Mesothelial cell of epicardium (in vitro differentiated cells): ENCODE measurements around the gene PJA2. TPM values are rescaled to one million over a fixed set of nuclear protein-coding genes. Genes with fewer than 3 reads are reported as not detected.
"Not testable (repeated sequence)": the region's sequence is repeated elsewhere in the genome, so short reads cannot be mapped to it uniquely, and the experiment has no call there.

ENCODE experiments used
- DNase-seq, 2 experiments: peaks; one replicate each; pipeline ENCODE4 v3.0.0; 2021; ENCODE audit warnings: low spot score in 2 of 2; ENCODE audit not compliant: unreplicated experiment in 2 of 2
- H3K27ac Mint-ChIP-seq: 2 replicates; pipeline ENCODE4 v1.8.0; 2021; ENCODE audit warnings: mixed read lengths
- H3K27me3 Mint-ChIP-seq: 2 replicates; pipeline ENCODE4 v1.8.0; 2021; ENCODE audit warnings: low read depth, mixed read lengths
- H3K36me3 Mint-ChIP-seq: 2 replicates; pipeline ENCODE4 v1.8.0; 2021; ENCODE audit warnings: mixed read lengths
- H3K4me1 Mint-ChIP-seq: 2 replicates; pipeline ENCODE4 v1.8.0; 2021; ENCODE audit warnings: mixed read lengths
- H3K4me3 Mint-ChIP-seq: 2 replicates; pipeline ENCODE4 v1.8.0; 2021; ENCODE audit warnings: mild to moderate bottlenecking, moderate library complexity, mixed read lengths
- H3K9me3 Mint-ChIP-seq: 2 replicates; pipeline ENCODE4 v1.8.0; 2021; ENCODE audit warnings: mixed read lengths
- CTCF ChIP-seq: fragments of 200-600 bp; sonication (generic); IDR thresholded peaks from one replicate; pipeline ENCODE4 v1.5.0; 2021; ENCODE audit warnings: antibody characterized with exemption; ENCODE audit not compliant: unreplicated experiment
- total RNA-seq: library from RNA; stranded (reverse); gene quantifications from 3 replicates; pipeline ENCODE4 v1.2.1, GENCODE V29; 2021

PJA2 gene
- total RNA-seq, 1 donor from 2014 or later = 69.2 TPM

GRCh38 chr5:109421956-109422355 is 12.2 kb upstream of the PJA2 start:
- H3K27me3 Mint-ChIP-seq = no peaks in the 10 kb centered on the region
- peaks cover 9% of the 10 kb centered on the region for H3K9me3 Mint-ChIP-seq
- no peak overlapping the region for H3K4me3 Mint-ChIP-seq
- H3K4me1 Mint-ChIP-seq = peaks cover 7% of the 10 kb centered on the region
- H3K36me3 Mint-ChIP-seq = no peaks in the 10 kb centered on the region
- TF ChIP-seq CTCF = no peak
- H3K27ac Mint-ChIP-seq = no peak overlapping the region
- no peak for DNase-seq

GRCh38 chr5:109418712-109419352 is 9.1 kb upstream of the PJA2 start:
- H3K27me3 Mint-ChIP-seq = no peaks in the 10 kb centered on the region
- no peak for DNase-seq
- no peak overlapping the region for H3K4me3 Mint-ChIP-seq
- no peaks in the 10 kb centered on the region for H3K4me1 Mint-ChIP-seq
- TF ChIP-seq CTCF = no peak
- peaks cover 6% of the 10 kb centered on the region for H3K36me3 Mint-ChIP-seq
- H3K27ac Mint-ChIP-seq = no peak overlapping the region
- H3K9me3 Mint-ChIP-seq = peaks cover 22% of the 10 kb centered on the region

- Mint-ChIP-seq H3K27me3 (no peaks in the 10 kb centered on the region), H3K4me3 (no peak overlapping the region), H3K36me3 (peaks cover 6% of the 10 kb centered on the region), H3K9me3 (peaks cover 22% of the 10 kb centered on the region), H3K27ac (no peak overlapping the region), H3K4me1 (peaks cover 3% of the 10 kb centered on the region)
- no peak for TF ChIP-seq CTCF
- no peak for DNase-seq
Observed at GRCh38 chr5:109416882-109417281, 7.1 kb upstream of the PJA2 start.

GRCh38 chr5:109413921-109414461 is 4.2 kb upstream of the PJA2 start:
- H3K27ac Mint-ChIP-seq, H3K27me3 Mint-ChIP-seq, H3K4me3 Mint-ChIP-seq, DNase-seq, H3K36me3 Mint-ChIP-seq: not testable (repeated sequence)
- peaks cover 14% of the 10 kb centered on the region for H3K4me1 Mint-ChIP-seq
- peaks cover 22% of the 10 kb centered on the region for H3K9me3 Mint-ChIP-seq

- no peak for TF ChIP-seq CTCF
- H3K4me1 Mint-ChIP-seq = peaks cover 14% of the 10 kb centered on the region
- peaks cover 6% of the 10 kb centered on the region for H3K36me3 Mint-ChIP-seq
- no peaks in the 10 kb centered on the region for H3K27me3 Mint-ChIP-seq
- H3K4me3 Mint-ChIP-seq = no peak overlapping the region
- DNase-seq = no peak
- H3K9me3 Mint-ChIP-seq = peaks cover 22% of the 10 kb centered on the region
- H3K27ac Mint-ChIP-seq = no peak overlapping the region
Observed at GRCh38 chr5:109413458-109413857, 3.7 kb upstream of the PJA2 start.

- H3K27ac Mint-ChIP-seq = no peak overlapping the region
- peaks cover 17% of the 10 kb centered on the region for H3K4me1 Mint-ChIP-seq
- no peak overlapping the region for H3K4me3 Mint-ChIP-seq
- no peaks in the 10 kb centered on the region for H3K27me3 Mint-ChIP-seq
- no peak for DNase-seq
- TF ChIP-seq CTCF = no peak
- H3K9me3 Mint-ChIP-seq = peaks cover 22% of the 10 kb centered on the region
- H3K36me3 Mint-ChIP-seq = peaks cover 6% of the 10 kb centered on the region
Observed at GRCh38 chr5:109412981-109413402, 3.2 kb upstream of the PJA2 start.
